Measurements from ENCODE around the gene DAZ3.
"Not testable (repeated sequence)": the region's sequence is repeated elsewhere in the genome, so short reads cannot be mapped to it uniquely, and the experiment has no call there.

The DAZ3 gene

DNA sequence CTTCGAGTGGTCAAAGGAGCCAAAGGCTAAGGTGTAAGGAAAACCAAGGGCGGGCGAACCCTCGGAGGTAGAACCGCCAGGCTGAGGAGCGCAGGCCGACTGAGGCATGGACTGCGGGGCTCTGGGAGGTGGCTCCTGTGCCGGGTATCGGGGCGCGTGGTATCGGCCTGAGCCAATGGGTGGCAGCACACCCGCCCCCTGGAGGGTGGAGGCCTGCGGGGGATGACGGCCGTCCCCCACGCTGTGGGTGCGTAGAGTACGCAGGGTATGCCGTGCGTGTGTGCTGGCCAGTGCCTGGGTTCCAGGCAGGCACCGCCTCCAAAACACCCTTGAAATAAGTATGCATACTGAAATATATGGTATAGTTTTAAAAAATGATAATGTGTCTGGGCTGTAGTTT, at the start of gene DAZ3:
Gene DAZ3, minus strand, starts transcription at position 101 of the 400 bp plus-strand sequence. CDS start 208 bp downstream, outside the sequence.
- DNase-seq, result not testable (repeated sequence)

DNA sequence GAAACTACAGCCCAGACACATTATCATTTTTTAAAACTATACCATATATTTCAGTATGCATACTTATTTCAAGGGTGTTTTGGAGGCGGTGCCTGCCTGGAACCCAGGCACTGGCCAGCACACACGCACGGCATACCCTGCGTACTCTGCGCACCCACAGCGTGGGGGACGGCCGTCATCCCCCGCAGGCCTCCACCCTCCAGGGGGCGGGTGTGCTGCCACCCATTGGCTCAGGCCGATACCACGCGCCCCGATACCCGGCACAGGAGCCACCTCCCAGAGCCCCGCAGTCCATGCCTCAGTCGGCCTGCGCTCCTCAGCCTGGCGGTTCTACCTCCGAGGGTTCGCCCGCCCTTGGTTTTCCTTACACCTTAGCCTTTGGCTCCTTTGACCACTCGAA, 20.4 kb upstream of the DAZ3 start, which contains the start of gene DAZ4:
Gene DAZ4, plus strand, starts transcription at position 301 of the 400 bp plus-strand sequence. CDS start 208 bp downstream, outside the sequence.
- DNase-seq, result not testable (repeated sequence)

DNA sequence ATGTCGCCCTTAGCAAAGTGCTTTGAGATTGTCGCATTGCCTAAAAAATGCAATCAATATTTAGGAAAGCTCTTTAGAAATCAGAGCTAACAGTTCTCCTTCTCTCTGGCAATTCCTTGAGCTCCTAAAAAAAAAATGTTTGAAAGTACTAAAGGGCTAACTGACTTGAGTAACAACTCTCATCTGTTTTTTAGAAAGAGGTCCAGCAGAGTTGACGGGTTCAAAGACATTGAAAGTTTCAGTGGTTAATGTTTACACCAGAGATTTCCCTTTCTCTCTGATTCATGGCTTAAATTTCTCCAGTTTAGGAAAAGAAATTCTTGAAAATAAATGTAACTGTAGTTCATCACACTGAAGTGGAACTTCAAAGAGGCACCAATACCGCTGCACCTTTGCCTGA, 11.9 kb upstream of the DAZ3 start:
- DNase-seq, result not testable (repeated sequence)

DNA sequence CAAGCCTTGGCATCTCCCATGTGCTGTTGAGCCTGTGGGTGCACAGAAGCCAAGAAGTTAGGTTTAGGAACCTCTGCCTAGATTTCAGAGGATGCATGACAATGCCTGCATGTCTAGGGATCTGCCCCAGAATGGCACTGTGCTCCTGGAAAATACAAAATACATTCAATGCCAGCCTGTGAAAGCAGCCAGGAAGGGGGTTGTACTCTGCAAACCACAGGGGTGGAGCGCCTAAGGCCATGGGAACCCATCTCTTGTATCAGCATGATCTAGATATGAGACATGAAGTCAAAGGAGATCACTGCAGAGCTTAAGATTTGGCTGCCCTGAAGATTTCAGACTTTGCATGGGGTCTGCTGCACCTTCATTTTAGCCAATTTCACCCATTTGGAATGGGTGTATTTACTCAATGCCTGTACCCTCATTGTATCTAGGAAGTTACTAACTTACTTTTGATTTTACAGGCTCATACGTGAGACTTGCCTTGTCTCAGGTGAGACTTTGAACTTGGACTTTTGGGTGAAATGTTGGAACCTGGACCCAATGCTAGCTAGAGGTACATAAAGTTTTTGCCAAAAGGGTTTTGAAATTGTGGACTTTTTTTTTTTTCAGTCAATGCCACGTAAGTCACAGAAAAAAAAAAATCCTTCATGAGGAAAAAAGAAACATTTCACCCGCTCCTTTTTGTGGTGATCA, 11.1 kb upstream of the DAZ3 start:
- not testable (repeated sequence) for DNase-seq

DNA sequence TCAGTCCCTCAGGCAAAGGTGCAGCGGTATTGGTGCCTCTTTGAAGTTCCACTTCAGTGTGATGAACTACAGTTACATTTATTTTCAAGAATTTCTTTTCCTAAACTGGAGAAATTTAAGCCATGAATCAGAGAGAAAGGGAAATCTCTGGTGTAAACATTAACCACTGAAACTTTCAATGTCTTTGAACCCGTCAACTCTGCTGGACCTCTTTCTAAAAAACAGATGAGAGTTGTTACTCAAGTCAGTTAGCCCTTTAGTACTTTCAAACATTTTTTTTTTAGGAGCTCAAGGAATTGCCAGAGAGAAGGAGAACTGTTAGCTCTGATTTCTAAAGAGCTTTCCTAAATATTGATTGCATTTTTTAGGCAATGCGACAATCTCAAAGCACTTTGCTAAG, 8.6 kb upstream of the DAZ3 start:
- DNase-seq, result not testable (repeated sequence)

All from activated naive CD4-positive, alpha-beta T cell treated with anti-CD3 and anti-CD28 coated beads, Interleukin-2, amount 50 U/mL, for 16 hours (primary cell).